ENCODE data around the gene ATP4B.

The ATP4B gene

DNA sequence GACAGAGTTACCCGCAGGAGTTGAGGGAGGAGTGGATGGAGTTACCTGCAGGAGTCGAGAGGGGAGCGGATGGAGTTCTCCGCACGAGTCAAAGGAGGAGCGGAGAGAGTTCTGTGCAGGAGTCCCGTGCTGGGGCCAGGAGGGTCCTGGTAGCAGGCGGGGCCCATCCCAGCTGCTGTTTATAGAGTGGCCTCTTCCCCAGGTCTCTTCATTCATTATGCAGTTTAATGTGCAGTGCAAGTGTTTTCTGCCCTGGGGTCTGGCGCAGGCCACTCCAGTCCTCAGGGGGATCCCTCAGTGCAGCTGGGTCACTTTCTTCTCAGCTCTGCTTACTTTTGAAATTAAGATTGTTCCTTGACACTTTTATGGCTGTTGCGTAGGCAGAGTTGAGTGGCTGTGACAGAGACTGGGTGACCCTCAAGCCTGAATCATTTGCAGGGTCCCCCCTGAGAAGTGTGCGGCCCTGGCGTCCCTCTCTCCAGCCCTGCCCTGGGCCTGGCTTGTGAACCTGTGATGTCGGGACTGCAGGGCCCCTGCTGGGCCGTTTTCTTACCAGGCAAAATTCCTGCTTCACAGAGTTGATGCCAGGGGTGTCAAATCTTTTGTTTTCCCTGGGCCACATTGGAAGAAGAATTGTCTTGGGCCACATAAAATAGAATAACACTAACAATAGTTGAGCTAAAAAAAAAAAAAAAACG, 55.6 kb downstream of the ATP4B start:
- TF ChIP-seq POLR2AphosphoS5 (IDR thresholded peaks at IDR 0.05; ENCODE audit: low read depth, low read length): no peak

DNA sequence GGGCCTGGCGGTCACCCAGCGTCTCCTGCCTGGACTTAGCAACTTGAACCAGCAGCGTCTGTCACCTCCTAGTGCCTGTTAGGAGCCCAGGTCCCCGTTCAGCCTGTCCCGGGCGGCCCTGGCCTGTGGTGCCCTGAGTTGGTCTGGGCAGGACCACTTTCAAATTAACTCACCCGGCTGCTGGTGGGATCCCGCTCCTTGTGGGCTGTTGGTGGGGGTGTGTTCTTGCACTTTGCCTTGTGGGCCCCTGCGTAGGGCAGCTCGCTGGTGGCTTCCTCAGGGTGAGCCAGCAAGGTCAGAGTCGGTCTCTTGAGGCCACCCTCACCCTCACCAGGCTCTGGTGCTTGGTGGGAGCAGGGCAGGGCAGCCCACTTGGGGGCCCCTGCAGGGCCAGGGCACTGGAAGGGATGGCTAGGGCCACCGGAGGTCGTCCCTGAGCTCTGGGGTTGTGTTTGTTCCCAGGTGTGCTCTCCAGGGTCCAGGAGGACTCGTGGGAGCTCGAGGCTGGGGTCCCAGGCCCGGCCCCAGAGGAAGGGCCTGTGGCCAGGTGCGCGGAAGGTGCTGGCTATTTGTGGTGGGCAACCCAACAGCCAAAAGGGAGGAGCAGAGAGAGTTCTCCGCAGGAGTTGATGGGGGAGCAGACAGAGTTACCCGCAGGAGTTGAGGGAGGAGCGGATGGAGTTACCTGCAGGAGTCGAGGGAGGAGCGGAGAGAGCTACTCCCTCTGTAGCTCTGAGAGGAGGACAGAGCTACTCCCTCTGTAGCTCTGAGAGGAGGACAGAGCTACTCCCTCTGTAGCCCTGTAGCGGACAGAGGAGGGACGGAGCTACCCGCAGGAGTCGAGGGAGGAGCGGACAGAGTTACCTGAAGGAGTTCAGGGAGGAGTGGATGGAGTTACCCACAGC, 56.6 kb downstream of the ATP4B start:
- TF ChIP-seq POLR2AphosphoS5 (IDR thresholded peaks at IDR 0.05; ENCODE audit: low read depth, low read length) (no peak), TAF1 (IDR thresholded peaks at IDR 0.05; ENCODE audit: borderline replicate concordance, insufficient read depth, low read length) (no peak), SIN3A (IDR thresholded peaks at IDR 0.05; ENCODE audit: borderline replicate concordance, insufficient read depth, low read length) (no peak), FOXP2 (optimal IDR thresholded peaks at IDR 0.05; ENCODE audit: borderline replicate concordance, extremely low read depth, extremely low read length, insufficient read depth) (no peak)
- TF ChIP-seq, protein P1, sequence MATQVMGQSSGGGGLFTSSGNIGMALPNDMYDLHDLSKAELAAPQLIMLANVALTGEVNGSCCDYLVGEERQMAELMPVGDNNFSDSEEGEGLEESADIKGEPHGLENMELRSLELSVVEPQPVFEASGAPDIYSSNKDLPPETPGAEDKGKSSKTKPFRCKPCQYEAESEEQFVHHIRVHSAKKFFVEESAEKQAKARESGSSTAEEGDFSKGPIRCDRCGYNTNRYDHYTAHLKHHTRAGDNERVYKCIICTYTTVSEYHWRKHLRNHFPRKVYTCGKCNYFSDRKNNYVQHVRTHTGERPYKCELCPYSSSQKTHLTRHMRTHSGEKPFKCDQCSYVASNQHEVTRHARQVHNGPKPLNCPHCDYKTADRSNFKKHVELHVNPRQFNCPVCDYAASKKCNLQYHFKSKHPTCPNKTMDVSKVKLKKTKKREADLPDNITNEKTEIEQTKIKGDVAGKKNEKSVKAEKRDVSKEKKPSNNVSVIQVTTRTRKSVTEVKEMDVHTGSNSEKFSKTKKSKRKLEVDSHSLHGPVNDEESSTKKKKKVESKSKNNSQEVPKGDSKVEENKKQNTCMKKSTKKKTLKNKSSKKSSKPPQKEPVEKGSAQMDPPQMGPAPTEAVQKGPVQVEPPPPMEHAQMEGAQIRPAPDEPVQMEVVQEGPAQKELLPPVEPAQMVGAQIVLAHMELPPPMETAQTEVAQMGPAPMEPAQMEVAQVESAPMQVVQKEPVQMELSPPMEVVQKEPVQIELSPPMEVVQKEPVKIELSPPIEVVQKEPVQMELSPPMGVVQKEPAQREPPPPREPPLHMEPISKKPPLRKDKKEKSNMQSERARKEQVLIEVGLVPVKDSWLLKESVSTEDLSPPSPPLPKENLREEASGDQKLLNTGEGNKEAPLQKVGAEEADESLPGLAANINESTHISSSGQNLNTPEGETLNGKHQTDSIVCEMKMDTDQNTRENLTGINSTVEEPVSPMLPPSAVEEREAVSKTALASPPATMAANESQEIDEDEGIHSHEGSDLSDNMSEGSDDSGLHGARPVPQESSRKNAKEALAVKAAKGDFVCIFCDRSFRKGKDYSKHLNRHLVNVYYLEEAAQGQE (IDR thresholded peaks at IDR 0.05; ENCODE audit: insufficient read depth in 1 of 2, low read depth in 2 of 2, low read length in 2 of 2): no peak

DNA sequence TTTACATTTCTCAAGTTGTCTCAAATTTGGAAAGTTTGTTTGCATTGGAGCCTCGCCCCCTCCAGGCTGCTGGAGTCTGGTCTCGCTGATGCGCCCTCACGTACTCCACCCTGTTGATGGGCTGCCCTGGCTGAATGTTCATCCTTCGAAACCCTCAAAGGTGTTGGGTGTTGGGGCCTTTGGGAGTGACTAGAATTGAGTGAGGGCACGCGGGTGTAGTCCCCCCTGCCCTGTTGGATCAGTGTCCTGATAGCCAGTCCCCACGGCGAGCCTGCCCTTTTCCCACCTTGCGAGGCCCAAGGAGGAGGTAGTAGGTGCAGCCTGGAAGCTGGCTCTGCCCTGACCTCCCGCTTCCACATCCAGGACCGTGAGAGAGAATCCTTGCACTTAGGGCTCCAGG, 58.6 kb downstream of the ATP4B start:
- no peak for TF ChIP-seq POLR2AphosphoS5 (IDR thresholded peaks at IDR 0.05; ENCODE audit: low read depth, low read length)
- TF ChIP-seq SIN3A (IDR thresholded peaks at IDR 0.05; ENCODE audit: borderline replicate concordance, insufficient read depth, low read length): no peak
- TF ChIP-seq TAF1 (IDR thresholded peaks at IDR 0.05; ENCODE audit: borderline replicate concordance, insufficient read depth, low read length): no peak
- no peak for TF ChIP-seq FOXP2 (optimal IDR thresholded peaks at IDR 0.05; ENCODE audit: borderline replicate concordance, extremely low read depth, extremely low read length, insufficient read depth)
- TF ChIP-seq, protein P1 (IDR thresholded peaks at IDR 0.05; ENCODE audit: insufficient read depth in 1 of 2, low read depth in 2 of 2, low read length in 2 of 2): no peak
